GF-D8 (cell line): ENCODE data around the gene LDLRAD3.

Source experiments
- DNase-seq: peaks from one replicate; lab custom pipeline; 2025; lab: John Stamatoyannopoulos, UW

Gene LDLRAD3

GRCh38 chr11:35927682-35928081 lies 16.2 kb upstream of the LDLRAD3 start:
- DNase-seq, result peak; percentile 0

GRCh38 chr11:35928688-35929395 lies 15.0 kb upstream of the LDLRAD3 start:
- no peak for DNase-seq

GRCh38 chr11:35930466-35930865 lies 13.4 kb upstream of the LDLRAD3 start:
- no peak for DNase-seq

GRCh38 chr11:35932121-35932520 lies 11.7 kb upstream of the LDLRAD3 start:
- no peak for DNase-seq

- peak; percentile 75 for DNase-seq
These were observed 11.1 kb upstream of the LDLRAD3 start for GRCh38 chr11:35932681-35933319.

GRCh38 chr11:35933320-35933871 lies 10.5 kb upstream of the LDLRAD3 start:
- DNase-seq, result no peak

GRCh38 chr11:35934271-35934670 lies 9.6 kb upstream of the LDLRAD3 start:
- no peak for DNase-seq

- DNase-seq, result no peak
These were observed 8.9 kb upstream of the LDLRAD3 start for GRCh38 chr11:35934981-35935380.

- no peak for DNase-seq
These were observed 8.5 kb upstream of the LDLRAD3 start for GRCh38 chr11:35935390-35935789.

- DNase-seq, result no peak
These were observed 6.8 kb upstream of the LDLRAD3 start for GRCh38 chr11:35937111-35937510.

- no peak for DNase-seq
These were observed 6.2 kb upstream of the LDLRAD3 start for GRCh38 chr11:35937700-35938099.

- DNase-seq, result no peak
These were observed 5.6 kb upstream of the LDLRAD3 start for GRCh38 chr11:35938231-35938630.

- no peak for DNase-seq
These were observed 553 bp upstream of the LDLRAD3 start for GRCh38 chr11:35943309-35943708.

- DNase-seq, result no peak
These were observed 758 bp downstream of the LDLRAD3 start for GRCh38 chr11:35944503-35945136.

GRCh38 chr11:35945137-35945518 lies 1.3 kb downstream of the LDLRAD3 start:
- DNase-seq, result no peak

GRCh38 chr11:35946766-35947165 lies 2.9 kb downstream of the LDLRAD3 start:
- no peak for DNase-seq

GRCh38 chr11:35947437-35947836 lies 3.6 kb downstream of the LDLRAD3 start:
- no peak for DNase-seq

GRCh38 chr11:35949242-35949641 lies 5.4 kb downstream of the LDLRAD3 start:
- DNase-seq, result no peak

- DNase-seq, result no peak
These were observed 6.2 kb downstream of the LDLRAD3 start for GRCh38 chr11:35950082-35950481.

- no peak for DNase-seq
These were observed 7.8 kb downstream of the LDLRAD3 start for GRCh38 chr11:35951680-35952079.

GRCh38 chr11:35953081-35953760 lies 9.4 kb downstream of the LDLRAD3 start:
- no peak for DNase-seq

GRCh38 chr11:35954205-35954604 lies 10.3 kb downstream of the LDLRAD3 start:
- DNase-seq, result no peak
